Right hindlimb (tissue), 1 donor: ENCODE measurements around the gene SV2C.
"Not testable (repeated sequence)": the region's sequence is repeated elsewhere in the genome, so short reads cannot be mapped to it uniquely, and the experiment has no call there.

Experiments used
- DNase-seq: peaks from one replicate; pipeline ENCODE4 v3.0.0-alpha.2; 2018

Gene SV2C

DNA sequence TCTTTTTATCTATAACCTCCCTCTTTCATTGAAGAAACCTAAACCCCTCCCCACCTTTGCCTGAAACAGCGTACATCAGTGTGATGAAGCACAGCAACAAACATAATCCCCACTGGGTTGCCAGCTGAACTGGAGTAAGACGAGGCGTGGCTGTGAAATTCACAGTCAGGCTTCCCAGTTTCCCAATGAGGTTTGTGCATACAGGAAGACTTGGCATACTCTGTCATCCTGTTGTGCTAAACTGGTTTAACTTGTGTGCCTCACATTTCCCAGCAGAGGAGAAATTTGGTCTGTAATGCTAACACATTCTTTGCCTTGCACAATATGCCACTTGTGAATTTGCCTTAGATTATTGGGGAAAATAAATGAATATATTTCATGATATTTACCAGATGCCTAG, 121.5 kb downstream of the SV2C start:
- no peak for DNase-seq

DNA sequence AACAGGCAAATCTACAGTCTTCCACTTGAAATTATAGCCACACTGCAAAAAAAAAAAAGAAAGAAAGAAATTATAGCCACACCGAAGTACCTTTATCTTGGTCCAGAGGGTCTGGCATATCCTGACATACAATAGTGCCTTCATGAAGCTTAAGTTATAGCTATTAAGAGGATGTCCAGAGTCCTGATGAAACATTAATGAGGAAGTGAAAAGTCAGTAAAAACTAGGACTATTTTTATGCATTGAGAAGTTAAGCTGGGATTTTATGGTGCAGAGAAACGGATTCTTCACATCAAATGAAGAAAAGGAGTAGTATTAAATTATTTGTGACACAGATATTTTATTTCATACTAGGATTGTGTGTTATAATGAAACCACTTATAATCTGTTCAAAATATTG, 123.9 kb downstream of the SV2C start:
- no peak for DNase-seq

DNA sequence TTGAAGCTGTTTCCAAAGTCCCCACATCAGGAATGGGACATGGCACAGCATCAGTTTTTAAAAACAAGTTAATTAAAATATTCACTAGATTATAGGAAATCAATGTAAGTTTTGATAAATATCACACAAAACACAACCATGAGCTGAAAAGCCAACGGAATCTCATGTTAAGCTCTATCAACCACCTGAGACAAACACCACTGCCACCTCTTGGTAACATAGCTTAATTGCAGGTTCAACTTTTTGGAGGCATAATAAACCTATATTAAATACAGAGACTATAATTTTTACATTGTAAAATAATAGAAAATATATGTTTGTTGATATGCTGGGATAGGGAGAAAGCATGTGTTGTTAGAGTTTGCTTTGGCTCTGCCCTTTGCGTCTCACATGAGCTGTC, 126.1 kb downstream of the SV2C start:
- DNase-seq = no peak

GRCh38 chr5:76210946-76211345, 127.8 kb downstream of the SV2C start:
- no peak for DNase-seq

DNA sequence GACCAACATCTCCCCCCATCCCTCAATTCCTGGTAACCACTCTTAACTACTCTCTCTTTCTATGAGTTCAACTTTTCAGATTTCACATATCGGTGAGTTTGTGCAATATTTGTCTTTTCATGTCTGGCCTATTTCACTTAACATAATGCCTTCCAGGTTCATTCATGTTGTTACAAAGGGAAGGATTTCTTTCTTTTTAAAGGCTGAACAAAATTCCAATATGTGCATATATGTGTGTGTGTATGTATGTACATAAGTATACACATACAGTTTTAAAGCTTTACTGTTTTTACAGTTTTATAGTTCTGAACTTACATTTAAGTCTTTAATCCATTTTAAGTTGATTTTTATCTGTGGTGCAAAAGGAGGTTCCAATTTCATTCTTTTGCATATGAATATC, 130.7 kb downstream of the SV2C start:
- DNase-seq = no peak

- DNase-seq = no peak
Measured at GRCh38 chr5:76216748-76217147, 133.6 kb downstream of the SV2C start.

- DNase-seq = no peak
Measured at GRCh38 chr5:76219636-76220035, 136.5 kb downstream of the SV2C start.

GRCh38 chr5:76221311-76221710, 138.1 kb downstream of the SV2C start:
- DNase-seq = no peak

- no peak for DNase-seq
Measured at GRCh38 chr5:76222318-76222717, 139.1 kb downstream of the SV2C start.

DNA sequence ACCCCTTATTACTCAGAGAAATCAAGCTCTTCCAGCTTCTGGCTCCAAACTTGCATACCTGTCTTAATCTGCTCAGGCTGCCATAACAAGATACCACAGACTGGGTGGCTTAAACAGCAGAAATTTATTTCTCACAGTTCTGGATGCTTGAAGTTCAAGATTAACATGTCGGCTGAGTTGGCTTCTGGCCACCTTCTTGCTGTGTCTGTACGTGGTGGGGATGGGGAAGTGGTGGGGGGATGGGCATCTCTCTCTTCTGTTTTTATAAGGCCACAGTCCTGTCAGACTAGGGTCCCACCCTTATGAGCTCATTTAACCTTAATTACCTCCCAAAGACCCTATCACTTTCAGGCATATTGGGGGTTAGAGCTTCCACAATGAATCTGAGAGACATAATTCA, 140.5 kb downstream of the SV2C start:
- DNase-seq = no peak

DNA sequence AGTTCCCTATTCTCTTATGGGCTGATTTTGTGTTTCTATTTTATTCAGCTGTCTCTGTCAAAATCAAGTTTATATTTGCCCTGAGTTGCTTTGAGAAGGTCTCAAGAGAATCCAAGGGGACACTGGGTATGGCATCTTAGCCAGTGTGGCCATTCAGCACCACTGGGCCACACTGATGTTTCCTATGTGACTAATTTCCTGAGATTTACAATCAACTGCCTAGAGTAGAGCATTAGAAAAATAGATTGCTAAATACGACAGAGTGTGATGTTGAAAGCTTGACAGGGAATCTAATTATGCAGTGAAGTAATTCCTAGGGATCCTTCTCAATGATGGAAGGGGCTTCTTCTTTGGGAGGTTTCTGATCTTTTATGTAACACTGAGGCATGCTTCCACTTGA, 141.7 kb downstream of the SV2C start:
- no peak for DNase-seq

DNA sequence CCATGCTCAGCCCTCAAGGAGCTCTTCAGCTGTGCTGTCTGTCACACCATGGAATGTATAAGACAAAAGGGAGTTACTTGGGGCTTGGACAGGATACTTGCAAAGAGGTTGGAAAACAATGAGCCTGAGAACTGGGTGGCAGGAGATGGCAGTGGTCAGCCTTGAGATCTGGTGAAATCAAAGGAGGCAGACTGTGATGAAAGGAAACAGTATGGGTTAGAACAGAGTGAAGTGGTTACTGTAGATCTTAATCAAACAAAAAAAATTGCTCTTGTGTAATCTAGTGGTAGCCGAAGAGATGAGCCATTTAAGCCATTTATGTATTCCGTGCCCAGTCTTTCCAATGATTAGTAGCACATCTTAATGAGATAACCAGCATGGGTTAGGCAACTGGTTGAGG, 142.2 kb downstream of the SV2C start:
- no peak for DNase-seq

GRCh38 chr5:76229900-76230299, 146.7 kb downstream of the SV2C start:
- DNase-seq = no peak

- DNase-seq = no peak
Measured at GRCh38 chr5:76230711-76231285, 147.6 kb downstream of the SV2C start.

GRCh38 chr5:76234665-76235064, 151.5 kb downstream of the SV2C start:
- DNase-seq = no peak

DNA sequence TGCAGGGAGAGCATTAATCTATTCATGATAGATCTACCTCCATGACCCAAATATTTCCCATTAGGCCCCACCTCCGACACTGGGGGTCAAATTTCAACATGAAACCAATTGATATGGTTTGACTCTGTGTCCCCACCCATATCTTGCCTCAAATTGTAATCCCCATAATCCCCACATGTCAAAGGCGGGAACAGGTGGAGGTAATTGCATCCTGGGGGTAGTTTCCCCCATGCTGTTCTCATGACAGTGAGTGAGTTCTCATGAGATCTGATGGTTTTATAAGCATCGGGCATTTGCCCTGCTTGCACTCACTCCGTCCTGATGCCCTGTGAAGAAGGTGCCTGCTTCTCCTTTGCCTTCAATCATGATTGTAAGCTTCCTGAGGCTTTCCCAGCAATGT, 153.5 kb downstream of the SV2C start:
- no peak for DNase-seq

DNA sequence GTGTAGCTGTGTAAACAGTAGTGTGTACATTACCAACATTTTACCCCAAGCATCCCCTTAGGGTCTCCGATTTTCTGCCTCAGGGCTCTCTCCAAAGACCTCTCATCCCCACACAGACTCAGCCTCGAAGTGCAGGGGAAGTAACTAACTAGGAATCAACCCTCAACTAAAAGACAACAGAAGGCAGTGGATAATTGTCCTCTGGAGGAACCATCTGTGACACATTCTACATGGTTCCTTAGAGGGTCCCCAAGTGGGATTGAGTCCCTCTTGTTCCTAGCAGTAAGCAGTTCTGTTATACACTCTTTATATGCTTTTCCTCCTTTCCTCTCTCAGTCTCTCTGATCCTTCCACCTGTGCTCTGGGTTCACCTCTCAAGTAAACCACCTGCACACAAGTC, 157.2 kb downstream of the SV2C start:
- no peak for DNase-seq

GRCh38 chr5:76242155-76242554, 159.0 kb downstream of the SV2C start:
- DNase-seq = not testable (repeated sequence)

- no peak for DNase-seq
Measured at GRCh38 chr5:76245590-76245989, 162.4 kb downstream of the SV2C start.

- DNase-seq = no peak
Measured at GRCh38 chr5:76249621-76250020, 166.4 kb downstream of the SV2C start.

DNA sequence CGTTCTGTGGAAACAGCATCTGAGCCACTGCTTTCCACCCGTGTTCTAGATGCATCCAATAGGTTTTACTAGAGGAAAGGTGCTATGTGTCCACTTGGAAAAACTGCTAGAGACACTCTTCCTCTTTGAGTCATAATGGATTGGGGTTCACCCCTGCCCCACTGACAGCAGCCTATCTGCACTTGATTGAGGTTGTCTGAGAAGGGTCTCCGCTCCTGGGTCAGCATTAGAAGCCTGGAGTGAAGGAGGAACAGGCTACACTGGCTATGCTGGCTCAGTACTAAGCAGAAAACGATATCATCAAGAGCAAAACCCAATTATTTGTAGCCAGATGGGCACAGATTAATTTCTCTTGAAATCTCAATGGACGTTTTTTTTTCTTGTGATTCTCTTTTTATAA, 167.3 kb downstream of the SV2C start:
- no peak for DNase-seq

GRCh38 chr5:76251656-76252055, 168.5 kb downstream of the SV2C start:
- DNase-seq = no peak

DNA sequence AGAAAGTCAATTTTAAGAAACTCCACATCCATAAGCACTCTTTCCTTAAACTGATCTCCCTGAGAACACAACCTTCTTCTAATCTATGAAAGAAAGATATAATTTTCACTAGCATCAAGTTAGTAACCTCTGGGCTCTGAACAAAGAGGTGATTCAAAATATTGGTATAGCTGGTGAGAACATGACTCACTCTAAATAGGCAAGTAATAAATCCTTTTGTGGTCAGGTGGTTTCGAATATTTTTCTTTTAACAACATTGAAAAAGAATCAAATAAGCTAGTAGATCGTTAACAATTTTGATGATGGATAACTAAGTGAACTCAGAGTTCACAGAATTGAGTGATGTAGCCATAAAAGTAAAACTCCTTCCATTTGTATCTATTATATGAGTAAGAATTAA, 169.3 kb downstream of the SV2C start:
- no peak for DNase-seq

DNA sequence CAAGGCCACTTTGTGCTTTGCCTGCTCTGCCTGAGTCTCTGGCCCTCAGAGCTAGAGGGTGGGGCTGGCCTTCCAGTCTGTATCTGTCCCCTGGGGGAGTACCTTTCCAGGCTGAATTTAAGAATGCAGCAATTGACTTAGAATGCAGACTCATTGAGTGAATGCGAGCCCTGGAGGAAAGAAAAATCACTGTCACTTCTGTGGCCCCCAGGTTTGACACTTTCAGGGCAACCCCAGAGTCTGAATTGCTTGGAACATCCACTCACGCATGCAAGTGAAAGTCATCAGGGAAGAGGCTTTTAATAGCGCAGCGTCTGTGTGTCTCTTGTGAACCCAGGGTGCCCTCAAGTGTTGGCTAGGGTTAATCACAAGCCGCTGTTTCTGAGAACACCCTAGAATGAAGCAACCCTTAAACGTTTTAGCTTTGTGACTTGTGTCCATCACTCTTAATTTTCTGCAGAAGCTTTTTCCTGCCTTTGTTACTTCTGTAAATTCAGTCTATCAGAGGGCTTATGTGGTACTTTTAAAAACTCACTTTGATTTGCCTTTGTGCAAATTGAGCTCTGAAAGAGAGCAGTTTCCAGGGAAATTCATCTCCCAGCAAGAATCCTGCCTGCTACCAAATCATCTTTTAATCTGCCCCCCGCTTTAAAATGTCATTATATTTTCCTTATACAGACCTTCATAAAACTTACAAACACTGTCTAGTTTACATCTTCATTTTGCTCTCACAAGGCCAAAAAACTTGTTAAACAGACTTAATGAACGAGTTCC, 173.1 kb downstream of the SV2C start:
- peak; percentile 54 for DNase-seq

DNA sequence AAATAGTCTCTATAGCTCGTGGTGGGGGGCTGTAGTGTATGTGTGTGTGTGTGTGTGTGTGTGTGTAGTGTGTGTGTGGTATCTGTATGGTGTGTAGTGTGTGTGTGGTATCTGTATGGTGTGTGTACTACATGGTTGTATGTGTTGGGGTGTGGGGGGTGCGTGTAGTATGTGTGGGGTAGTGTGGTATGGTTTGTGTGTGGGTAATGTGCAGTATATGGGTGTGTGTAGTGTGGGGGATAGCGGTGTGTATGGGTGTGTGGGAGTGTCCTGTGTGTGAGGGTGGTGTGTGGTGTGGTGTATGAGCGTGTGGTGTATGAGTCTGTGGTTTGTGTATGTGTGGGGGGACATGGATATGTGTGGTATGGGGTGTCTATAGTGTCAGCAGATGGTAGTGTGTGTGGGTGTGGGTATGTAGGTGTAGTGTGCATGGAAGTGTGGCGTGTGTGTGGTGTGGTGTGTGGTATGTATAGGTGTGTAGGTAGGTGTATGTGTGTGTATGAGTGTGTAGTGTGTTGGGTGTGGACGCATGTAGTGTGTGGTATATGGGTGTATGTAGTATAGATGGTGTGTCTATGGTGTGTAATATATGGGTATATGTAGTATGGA, 174.1 kb downstream of the SV2C start:
- no peak for DNase-seq
